ENCODE results near the gene SSTR3.

Gene SSTR3

DNA sequence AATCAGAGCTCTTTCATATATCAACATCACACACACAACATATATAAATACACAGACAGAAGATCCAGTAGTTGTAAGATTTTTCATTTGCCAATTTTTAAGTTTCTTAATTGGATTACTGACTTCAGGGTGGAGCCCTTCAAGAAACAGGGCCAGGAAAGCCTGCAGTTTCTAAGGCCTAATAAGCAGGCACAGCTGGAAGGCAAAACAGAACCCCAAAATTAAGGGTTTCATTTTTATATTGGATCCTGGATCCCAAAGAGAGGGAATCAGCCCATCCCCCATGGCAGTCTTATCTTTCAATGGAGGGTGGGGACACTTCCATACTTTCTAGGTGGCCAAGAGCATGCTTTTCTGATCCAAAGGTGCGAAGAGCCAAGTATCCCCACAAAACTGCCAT lies 19.5 kb downstream of the SSTR3 start:
- H3K18ac ChIP-seq (ENCODE audit: low read length), result no peak overlapping the region
- peak overlapping the region; percentile 79 for H2AK5ac ChIP-seq (ENCODE audit: low read length)
- no peak overlapping the region for H3K4me2 ChIP-seq (ENCODE audit: low read length)
- H2BK12ac ChIP-seq (ENCODE audit: low read length), result peak overlapping the region; percentile 77
- peak overlapping the region; percentile 27 for H2BK5ac ChIP-seq (ENCODE audit: low read depth, low read length, poor library complexity)
- no peaks in the 10 kb centered on the region for H3K36me3 ChIP-seq (ENCODE audit: control insufficient read depth in 1 of 2, insufficient read depth in 2 of 2, low read length in 2 of 2)
- H4K8ac ChIP-seq (ENCODE audit: low read depth, low read length), result no peak overlapping the region
- H3K23ac ChIP-seq (ENCODE audit: low read length), result no peak overlapping the region
- H3K4me1 ChIP-seq (ENCODE audit: control insufficient read depth in 1 of 2, insufficient read depth in 2 of 2, low read length in 2 of 2), result peaks cover 28 to 32% of the 10 kb centered on the region in 2 experiments
- H2BK120ac ChIP-seq (ENCODE audit: insufficient read depth, low read length, poor library complexity), result peak overlapping the region; percentile 56
- H3K27me3 ChIP-seq (ENCODE audit: insufficient read depth, low read length), result no peaks in the 10 kb centered on the region
- WGBS (ENCODE audit: extremely low coverage, insufficient coverage, insufficient read length), result no CpG with 5 or more reads among the region's 1 CpG
- no peak for DNase-seq
- H2AFZ ChIP-seq (ENCODE audit: insufficient read depth, low read length, poor library complexity), result no peak overlapping the region
- no peak overlapping the region for H3K4me3 ChIP-seq (ENCODE audit: low read depth, low read length)
- no peak overlapping the region for H3K9ac ChIP-seq (ENCODE audit: low read length)
- peak overlapping the region; percentile 8 for H4K91ac ChIP-seq (ENCODE audit: low read depth, low read length)
- H3K79me1 ChIP-seq (ENCODE audit: low read length), result peaks cover 37% of the 10 kb centered on the region
- no peak overlapping the region for H3K14ac ChIP-seq (ENCODE audit: low read length)
- peak overlapping the region; percentile 48 for H3K27ac ChIP-seq (ENCODE audit: low read depth, low read length)
- peaks cover 1% of the 10 kb centered on the region for H3K9me3 ChIP-seq (ENCODE audit: insufficient read depth, low read depth, low read length)
- H3K4ac ChIP-seq (ENCODE audit: low read depth, low read length), result no peak overlapping the region
- H4K12ac ChIP-seq (ENCODE audit: low read depth, low read length), result no peak overlapping the region
- H3K79me2 ChIP-seq (ENCODE audit: control insufficient read depth, insufficient read depth, low read length, poor library complexity), result peaks cover 12% of the 10 kb centered on the region

DNA sequence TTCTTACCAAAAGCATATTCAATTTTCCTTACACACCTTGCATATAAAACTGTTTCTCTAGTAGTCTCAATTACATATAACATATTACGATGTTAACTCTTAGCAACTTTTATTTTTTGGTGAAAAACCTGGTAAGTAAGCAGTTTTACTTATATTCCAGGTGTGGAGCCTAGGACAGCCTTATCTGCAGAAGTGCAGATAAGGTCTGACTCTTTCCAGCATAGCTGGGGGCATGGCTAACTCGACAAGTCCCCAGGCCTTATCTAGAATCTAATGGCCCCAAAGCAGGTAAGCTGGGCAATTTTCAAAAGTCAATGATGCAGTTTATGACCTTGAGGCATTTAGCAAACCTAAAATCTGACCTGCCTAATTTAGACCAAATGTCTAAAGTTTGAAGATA lies 20.1 kb downstream of the SSTR3 start:
- no peak overlapping the region for H4K12ac ChIP-seq (ENCODE audit: low read depth, low read length)
- no peak overlapping the region for H3K4me2 ChIP-seq (ENCODE audit: low read length)
- H4K8ac ChIP-seq (ENCODE audit: low read depth, low read length), result no peak overlapping the region
- H3K9me3 ChIP-seq (ENCODE audit: insufficient read depth, low read depth, low read length), result peaks cover 1% of the 10 kb centered on the region
- no peak overlapping the region for H3K14ac ChIP-seq (ENCODE audit: low read length)
- H3K79me1 ChIP-seq (ENCODE audit: low read length), result peaks cover 37% of the 10 kb centered on the region
- no peaks in the 10 kb centered on the region for H3K36me3 ChIP-seq (ENCODE audit: control insufficient read depth in 1 of 2, insufficient read depth in 2 of 2, low read length in 2 of 2)
- H3K18ac ChIP-seq (ENCODE audit: low read length), result no peak overlapping the region
- WGBS (ENCODE audit: extremely low coverage, insufficient coverage, insufficient read length), result no CpG with 5 or more reads among the region's 2 CpGs
- no peak overlapping the region for H2AK5ac ChIP-seq (ENCODE audit: low read length)
- no peak overlapping the region for H3K23ac ChIP-seq (ENCODE audit: low read length)
- H3K27ac ChIP-seq (ENCODE audit: low read depth, low read length), result no peak overlapping the region
- no peak overlapping the region for H3K4ac ChIP-seq (ENCODE audit: low read depth, low read length)
- H3K9ac ChIP-seq (ENCODE audit: low read length), result no peak overlapping the region
- no peaks in the 10 kb centered on the region for H3K27me3 ChIP-seq (ENCODE audit: insufficient read depth, low read length)
- DNase-seq, result peak; percentile 59 to 85
- no peak overlapping the region for H2BK12ac ChIP-seq (ENCODE audit: low read length)
- no peak overlapping the region for H4K91ac ChIP-seq (ENCODE audit: low read depth, low read length)
- no peak overlapping the region for H2BK120ac ChIP-seq (ENCODE audit: insufficient read depth, low read length, poor library complexity)
- H3K4me1 ChIP-seq (ENCODE audit: control insufficient read depth in 1 of 2, insufficient read depth in 2 of 2, low read length in 2 of 2), result peaks cover 30 to 34% of the 10 kb centered on the region in 2 experiments
- H2AFZ ChIP-seq (ENCODE audit: insufficient read depth, low read length, poor library complexity), result no peak overlapping the region
- no peak overlapping the region for H3K4me3 ChIP-seq (ENCODE audit: low read depth, low read length)
- H3K79me2 ChIP-seq (ENCODE audit: control insufficient read depth, insufficient read depth, low read length, poor library complexity), result peaks cover 14% of the 10 kb centered on the region
- H2BK5ac ChIP-seq (ENCODE audit: low read depth, low read length, poor library complexity), result no peak overlapping the region

DNA sequence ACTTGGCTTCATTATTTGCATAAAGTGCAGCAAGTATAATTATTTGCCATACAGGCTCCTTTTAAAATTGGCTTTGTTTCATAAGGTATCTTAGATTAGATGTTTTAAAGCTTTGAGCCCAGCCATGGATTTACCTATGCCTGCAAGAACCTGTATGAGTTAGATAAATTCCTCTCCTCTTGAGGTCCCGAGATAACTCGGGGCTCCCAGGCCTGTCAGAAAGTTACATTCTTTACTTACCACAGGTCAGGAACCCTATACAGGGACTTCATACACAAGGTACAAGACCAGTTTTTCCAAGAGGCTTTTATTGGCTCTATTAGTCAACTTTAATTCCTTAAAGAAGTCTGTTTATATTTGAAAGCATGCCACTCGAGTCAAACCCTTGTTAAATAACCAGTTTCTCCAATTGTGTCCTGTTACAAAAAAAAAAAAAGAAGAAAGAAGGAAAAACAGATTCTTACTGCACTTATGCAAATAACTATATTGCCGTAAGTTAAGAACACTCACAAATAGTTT lies 22.0 kb downstream of the SSTR3 start:
- H4K91ac ChIP-seq (ENCODE audit: low read depth, low read length), result no peak overlapping the region
- peak overlapping the region; percentile 96 for H3K27ac ChIP-seq (ENCODE audit: low read depth, low read length)
- H3K9ac ChIP-seq (ENCODE audit: low read length), result no peak overlapping the region
- no peak overlapping the region for H2BK12ac ChIP-seq (ENCODE audit: low read length)
- no CpG with 5 or more reads among the region's 4 CpGs for WGBS (ENCODE audit: extremely low coverage, insufficient coverage, insufficient read length)
- H3K14ac ChIP-seq (ENCODE audit: low read length), result no peak overlapping the region
- no peak overlapping the region for H3K4me2 ChIP-seq (ENCODE audit: low read length)
- no peak overlapping the region for H3K4me3 ChIP-seq (ENCODE audit: low read depth, low read length)
- H3K79me1 ChIP-seq (ENCODE audit: low read length), result peaks cover 27% of the 10 kb centered on the region
- H3K79me2 ChIP-seq (ENCODE audit: control insufficient read depth, insufficient read depth, low read length, poor library complexity), result peaks cover 6% of the 10 kb centered on the region
- no peak for DNase-seq
- no peak overlapping the region for H2BK120ac ChIP-seq (ENCODE audit: insufficient read depth, low read length, poor library complexity)
- no peaks in the 10 kb centered on the region for H3K27me3 ChIP-seq (ENCODE audit: insufficient read depth, low read length)
- no peak overlapping the region for H2BK5ac ChIP-seq (ENCODE audit: low read depth, low read length, poor library complexity)
- H3K36me3 ChIP-seq (ENCODE audit: control insufficient read depth in 1 of 2, insufficient read depth in 2 of 2, low read length in 2 of 2), result peaks cover 2% of the 10 kb centered on the region in 2 experiments
- no peak overlapping the region for H4K8ac ChIP-seq (ENCODE audit: low read depth, low read length)
- peaks cover 1% of the 10 kb centered on the region for H3K9me3 ChIP-seq (ENCODE audit: insufficient read depth, low read depth, low read length)
- no peak overlapping the region for H2AFZ ChIP-seq (ENCODE audit: insufficient read depth, low read length, poor library complexity)
- no peak overlapping the region for H2AK5ac ChIP-seq (ENCODE audit: low read length)
- peaks cover 25 to 29% of the 10 kb centered on the region in 2 experiments for H3K4me1 ChIP-seq (ENCODE audit: control insufficient read depth in 1 of 2, insufficient read depth in 2 of 2, low read length in 2 of 2)
- no peak overlapping the region for H3K18ac ChIP-seq (ENCODE audit: low read length)
- no peak overlapping the region for H3K4ac ChIP-seq (ENCODE audit: low read depth, low read length)
- no peak overlapping the region for H4K12ac ChIP-seq (ENCODE audit: low read depth, low read length)
- H3K23ac ChIP-seq (ENCODE audit: low read length), result no peak overlapping the region

DNA sequence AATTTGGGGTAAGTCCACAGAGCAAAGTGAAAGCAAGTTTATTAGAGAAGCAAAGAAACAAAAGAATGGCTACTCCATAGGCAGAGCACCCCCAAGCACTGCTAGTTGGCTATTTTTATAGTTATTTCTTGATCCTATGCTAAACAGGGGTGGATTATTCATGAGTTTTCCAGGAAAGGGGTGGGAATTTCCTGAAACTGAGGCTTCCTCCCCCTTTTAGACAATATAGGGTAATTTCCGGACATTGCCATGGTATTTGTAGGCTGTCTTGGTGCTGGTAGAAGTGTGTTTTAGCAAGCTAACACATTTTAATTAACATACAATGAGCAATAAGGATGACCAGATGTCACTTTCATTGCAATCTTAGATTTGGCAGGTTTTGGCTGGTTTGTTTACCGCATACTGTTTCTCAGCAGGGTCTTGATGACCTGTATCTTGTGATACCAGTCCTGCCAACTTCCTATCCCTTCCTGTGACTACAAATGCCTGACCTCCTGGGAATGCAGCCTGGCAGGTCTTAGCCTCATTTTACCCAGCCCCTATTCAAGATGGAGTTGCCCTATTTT lies 23.3 kb downstream of the SSTR3 start:
- H3K79me2 ChIP-seq (ENCODE audit: control insufficient read depth, insufficient read depth, low read length, poor library complexity), result peaks cover 6% of the 10 kb centered on the region
- peak overlapping the region; percentile 95 for H2BK120ac ChIP-seq (ENCODE audit: insufficient read depth, low read length, poor library complexity)
- no CpG with 5 or more reads among the region's 2 CpGs for WGBS (ENCODE audit: extremely low coverage, insufficient coverage, insufficient read length)
- no peak overlapping the region for H3K9ac ChIP-seq (ENCODE audit: low read length)
- peaks cover 1% of the 10 kb centered on the region for H3K9me3 ChIP-seq (ENCODE audit: insufficient read depth, low read depth, low read length)
- peaks cover 30% of the 10 kb centered on the region in 2 experiments for H3K4me1 ChIP-seq (ENCODE audit: control insufficient read depth in 1 of 2, insufficient read depth in 2 of 2, low read length in 2 of 2)
- no peak overlapping the region for H3K4ac ChIP-seq (ENCODE audit: low read depth, low read length)
- no peak overlapping the region for H3K23ac ChIP-seq (ENCODE audit: low read length)
- no peak overlapping the region for H2AFZ ChIP-seq (ENCODE audit: insufficient read depth, low read length, poor library complexity)
- peak overlapping the region; percentile 11 for H3K14ac ChIP-seq (ENCODE audit: low read length)
- peak overlapping the region; percentile 31 for H2AK5ac ChIP-seq (ENCODE audit: low read length)
- H3K4me2 ChIP-seq (ENCODE audit: low read length), result peak overlapping the region; percentile 39
- peaks cover 8 to 10% of the 10 kb centered on the region in 2 experiments for H3K36me3 ChIP-seq (ENCODE audit: control insufficient read depth in 1 of 2, insufficient read depth in 2 of 2, low read length in 2 of 2)
- no peak overlapping the region for H4K8ac ChIP-seq (ENCODE audit: low read depth, low read length)
- H2BK5ac ChIP-seq (ENCODE audit: low read depth, low read length, poor library complexity), result peak overlapping the region; percentile 94
- H3K4me3 ChIP-seq (ENCODE audit: low read depth, low read length), result no peak overlapping the region
- H2BK12ac ChIP-seq (ENCODE audit: low read length), result no peak overlapping the region
- peak; percentile 92 to 93 for DNase-seq
- H3K18ac ChIP-seq (ENCODE audit: low read length), result no peak overlapping the region
- peaks cover 28% of the 10 kb centered on the region for H3K79me1 ChIP-seq (ENCODE audit: low read length)
- H3K27ac ChIP-seq (ENCODE audit: low read depth, low read length), result peak overlapping the region; percentile 96
- peak overlapping the region; percentile 95 for H4K91ac ChIP-seq (ENCODE audit: low read depth, low read length)
- H4K12ac ChIP-seq (ENCODE audit: low read depth, low read length), result no peak overlapping the region
- no peaks in the 10 kb centered on the region for H3K27me3 ChIP-seq (ENCODE audit: insufficient read depth, low read length)
